Measurements from ENCODE around the gene ZNF526.
A peak's percentile ranks its signal among the peaks of the same experiment; 100 is the strongest.

Gene ZNF526

GRCh38 chr19:42185277-42185676 lies 34.8 kb upstream of the ZNF526 start:
- H3K27ac Mint-ChIP-seq, result peak overlapping the region; percentile 38
- H3K4me1 Mint-ChIP-seq (ENCODE audit: low read depth), result peaks cover 30% of the 10 kb centered on the region
- H3K4me3 Mint-ChIP-seq, result no peak overlapping the region

GRCh38 chr19:42188665-42189064 lies 31.4 kb upstream of the ZNF526 start:
- peaks cover 47% of the 10 kb centered on the region for H3K4me1 Mint-ChIP-seq (ENCODE audit: low read depth)
- peaks cover 3% of the 10 kb centered on the region for H3K36me3 Mint-ChIP-seq (ENCODE audit: low read depth)
- no peaks in the 10 kb centered on the region for H3K27me3 Mint-ChIP-seq
- no peak overlapping the region for H3K4me3 Mint-ChIP-seq
- no peak for DNase-seq
- peaks cover 4% of the 10 kb centered on the region for H3K9me3 Mint-ChIP-seq
- H3K27ac Mint-ChIP-seq, result no peak overlapping the region

More at GRCh38 chr19:42185277-42185676, 34.8 kb upstream of the ZNF526 start:
- Mint-ChIP-seq H3K36me3 (ENCODE audit: low read depth) (no peaks in the 10 kb centered on the region), H3K9me3 (no peaks in the 10 kb centered on the region), H3K27me3 (no peaks in the 10 kb centered on the region)
- DNase-seq, result no peak

DNA sequence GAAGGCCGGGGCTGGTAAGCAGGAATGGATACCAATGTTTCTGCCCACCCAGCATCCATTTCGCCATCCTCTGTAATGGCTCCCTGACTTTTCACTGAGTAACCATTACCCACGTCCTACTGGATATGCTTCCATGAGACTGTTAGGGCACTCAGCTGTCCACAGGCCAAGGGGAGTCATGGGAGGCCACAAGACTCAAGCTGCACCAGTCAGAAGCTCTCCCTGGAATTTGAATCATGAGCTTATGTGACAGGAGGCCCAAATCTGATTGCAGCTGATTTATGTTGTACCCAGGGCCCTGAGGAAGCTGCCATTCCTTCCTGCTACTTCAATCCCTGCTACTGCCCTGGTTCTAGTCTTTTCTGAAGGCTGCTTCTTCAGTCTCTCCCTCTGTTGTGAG lies 31.0 kb upstream of the ZNF526 start:
- Mint-ChIP-seq H3K27me3 (no peaks in the 10 kb centered on the region), H3K27ac (no peak overlapping the region), H3K36me3 (ENCODE audit: low read depth) (peaks cover 6% of the 10 kb centered on the region), H3K9me3 (peaks cover 4% of the 10 kb centered on the region), H3K4me3 (no peak overlapping the region), H3K4me1 (ENCODE audit: low read depth) (peaks cover 48% of the 10 kb centered on the region)
- DNase-seq, result no peak

GRCh38 chr19:42191330-42191729 lies 28.8 kb upstream of the ZNF526 start:
- no peaks in the 10 kb centered on the region for H3K27me3 Mint-ChIP-seq
- peaks cover 4% of the 10 kb centered on the region for H3K9me3 Mint-ChIP-seq
- no peak overlapping the region for H3K4me3 Mint-ChIP-seq
- H3K36me3 Mint-ChIP-seq (ENCODE audit: low read depth), result peaks cover 11% of the 10 kb centered on the region
- DNase-seq, result no peak
- H3K4me1 Mint-ChIP-seq (ENCODE audit: low read depth), result peaks cover 38% of the 10 kb centered on the region
- peak overlapping the region; percentile 65 for H3K27ac Mint-ChIP-seq

- peaks cover 4% of the 10 kb centered on the region for H3K9me3 Mint-ChIP-seq
- no peaks in the 10 kb centered on the region for H3K27me3 Mint-ChIP-seq
- DNase-seq, result no peak
- H3K4me1 Mint-ChIP-seq (ENCODE audit: low read depth), result peaks cover 43% of the 10 kb centered on the region
- peaks cover 16% of the 10 kb centered on the region for H3K36me3 Mint-ChIP-seq (ENCODE audit: low read depth)
- no peak overlapping the region for H3K4me3 Mint-ChIP-seq
- H3K27ac Mint-ChIP-seq, result peak overlapping the region; percentile 65
Observed at GRCh38 chr19:42191855-42192254, 28.3 kb upstream of the ZNF526 start.

GRCh38 chr19:42193294-42193693 lies 26.8 kb upstream of the ZNF526 start:
- DNase-seq, result no peak
- Mint-ChIP-seq H3K27ac (no peak overlapping the region), H3K27me3 (no peaks in the 10 kb centered on the region), H3K9me3 (peaks cover 4% of the 10 kb centered on the region), H3K4me1 (ENCODE audit: low read depth) (peaks cover 47% of the 10 kb centered on the region), H3K36me3 (ENCODE audit: low read depth) (peaks cover 30% of the 10 kb centered on the region), H3K4me3 (no peak overlapping the region)

- no peaks in the 10 kb centered on the region for H3K27me3 Mint-ChIP-seq
- DNase-seq, result no peak
- H3K27ac Mint-ChIP-seq, result no peak overlapping the region
- peaks cover 50% of the 10 kb centered on the region for H3K4me1 Mint-ChIP-seq (ENCODE audit: low read depth)
- peaks cover 4% of the 10 kb centered on the region for H3K9me3 Mint-ChIP-seq
- H3K36me3 Mint-ChIP-seq (ENCODE audit: low read depth), result peaks cover 33% of the 10 kb centered on the region
- no peak overlapping the region for H3K4me3 Mint-ChIP-seq
Observed at GRCh38 chr19:42193706-42194105, 26.4 kb upstream of the ZNF526 start.

DNA sequence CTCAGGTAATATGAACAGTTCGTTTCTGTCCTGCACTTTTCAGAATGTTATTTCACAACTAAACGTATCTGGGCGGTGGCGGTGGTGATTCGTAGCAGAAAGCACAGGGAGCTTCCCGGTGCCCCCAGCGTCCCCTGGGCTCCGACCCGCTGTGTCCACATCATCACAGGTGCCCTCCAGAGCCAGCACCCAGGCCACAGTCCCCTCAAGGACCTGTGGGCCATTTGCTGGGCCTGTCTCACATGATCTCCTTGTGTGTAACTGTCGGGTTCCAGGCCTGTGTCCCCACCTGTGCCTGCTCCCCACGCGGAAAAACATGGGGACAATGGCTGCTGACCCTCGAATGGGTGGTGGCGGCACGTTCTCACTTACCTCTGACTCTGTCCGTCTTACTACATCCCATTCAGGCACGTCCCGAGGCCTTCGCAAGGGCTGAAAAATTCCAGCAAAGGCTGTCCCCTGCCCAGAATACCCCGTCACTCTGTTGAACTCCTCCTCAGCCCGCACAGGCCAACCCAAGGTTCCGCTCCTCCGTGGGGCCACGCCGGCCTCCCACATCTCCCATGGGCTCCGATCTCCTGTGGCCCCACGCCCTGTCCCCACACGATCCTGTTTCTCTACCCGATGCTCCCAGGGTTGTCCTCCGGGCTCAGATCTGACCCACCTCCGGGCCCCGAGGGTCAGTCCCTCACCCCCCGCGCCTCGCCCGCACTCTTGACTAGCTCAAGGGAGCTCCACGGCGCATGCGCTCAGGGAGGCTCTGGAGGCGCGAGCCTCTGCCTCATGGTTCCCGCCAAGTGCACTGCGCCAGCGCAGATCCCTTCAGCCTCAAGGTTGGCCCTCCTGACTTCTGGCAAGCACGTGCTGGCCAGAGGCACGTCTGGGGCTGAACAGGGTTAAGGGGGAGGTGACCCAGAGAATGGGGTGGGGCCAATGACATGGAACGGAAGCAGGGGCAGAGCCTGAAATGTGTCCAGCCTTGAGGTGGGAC lies 23.8 kb upstream of the ZNF526 start:
- H3K4me3 Mint-ChIP-seq, result no peak overlapping the region
- H3K27me3 Mint-ChIP-seq, result no peaks in the 10 kb centered on the region
- peaks cover 68% of the 10 kb centered on the region for H3K4me1 Mint-ChIP-seq (ENCODE audit: low read depth)
- H3K9me3 Mint-ChIP-seq, result peaks cover 4% of the 10 kb centered on the region
- peaks cover 58% of the 10 kb centered on the region for H3K36me3 Mint-ChIP-seq (ENCODE audit: low read depth)
- H3K27ac Mint-ChIP-seq, result no peak overlapping the region
- DNase-seq, result no peak

- H3K36me3 Mint-ChIP-seq (ENCODE audit: low read depth), result peaks cover 69% of the 10 kb centered on the region
- H3K27me3 Mint-ChIP-seq, result no peaks in the 10 kb centered on the region
- peaks cover 4% of the 10 kb centered on the region for H3K9me3 Mint-ChIP-seq
- DNase-seq, result no peak
- H3K4me3 Mint-ChIP-seq, result no peak overlapping the region
- H3K27ac Mint-ChIP-seq, result peak overlapping the region; percentile 50
- H3K4me1 Mint-ChIP-seq (ENCODE audit: low read depth), result peaks cover 68% of the 10 kb centered on the region
Observed at GRCh38 chr19:42197375-42197817, 22.7 kb upstream of the ZNF526 start.

GRCh38 chr19:42198676-42199439 lies 21.3 kb upstream of the ZNF526 start:
- H3K27me3 Mint-ChIP-seq, result no peaks in the 10 kb centered on the region
- H3K4me3 Mint-ChIP-seq, result peak overlapping the region; percentile 74
- H3K9me3 Mint-ChIP-seq, result no peaks in the 10 kb centered on the region
- H3K27ac Mint-ChIP-seq, result peak overlapping the region; percentile 96
- peak; percentile 68 for DNase-seq
- peaks cover 77% of the 10 kb centered on the region for H3K4me1 Mint-ChIP-seq (ENCODE audit: low read depth)
- H3K36me3 Mint-ChIP-seq (ENCODE audit: low read depth), result peaks cover 78% of the 10 kb centered on the region

DNA sequence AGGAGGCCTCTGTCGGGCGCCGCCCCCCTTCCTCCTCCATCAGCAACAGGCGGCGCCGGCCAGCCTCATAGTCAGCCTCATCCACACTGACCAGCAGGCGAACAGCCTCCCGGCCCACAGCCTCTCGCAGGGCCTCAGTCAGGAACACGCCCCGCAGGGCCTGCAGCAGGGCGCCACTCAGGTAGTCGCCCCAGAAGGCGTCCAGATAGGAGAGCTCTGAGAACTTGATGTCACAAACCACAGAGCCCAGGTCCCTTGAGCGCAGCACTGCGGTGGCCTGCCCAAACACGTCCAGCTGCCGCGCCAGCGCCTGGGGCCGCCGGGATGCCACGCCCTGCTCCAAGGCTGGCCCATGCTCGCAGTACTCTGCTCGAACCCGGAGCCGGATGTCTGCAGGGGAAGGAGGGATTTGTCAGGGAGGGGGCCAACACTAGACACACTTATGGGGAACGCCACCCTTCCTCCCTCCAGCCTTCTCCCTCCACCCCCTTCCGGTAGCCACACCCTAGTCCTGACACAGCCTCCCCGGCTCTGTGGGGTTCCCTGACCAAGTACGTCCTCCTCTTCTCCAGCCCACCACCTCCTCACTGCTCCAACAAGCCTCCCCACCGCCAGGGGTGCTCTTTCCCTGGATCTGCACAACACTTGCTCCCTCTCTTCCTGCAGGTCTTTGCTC lies 20.5 kb upstream of the ZNF526 start:
- Mint-ChIP-seq H3K9me3 (no peaks in the 10 kb centered on the region), H3K36me3 (ENCODE audit: low read depth) (peaks cover 85% of the 10 kb centered on the region), H3K27ac (peak overlapping the region; percentile 96), H3K4me3 (peak overlapping the region; percentile 74), H3K4me1 (ENCODE audit: low read depth) (peaks cover 82% of the 10 kb centered on the region), H3K27me3 (no peaks in the 10 kb centered on the region)
- peak; percentile 64 for DNase-seq

DNA sequence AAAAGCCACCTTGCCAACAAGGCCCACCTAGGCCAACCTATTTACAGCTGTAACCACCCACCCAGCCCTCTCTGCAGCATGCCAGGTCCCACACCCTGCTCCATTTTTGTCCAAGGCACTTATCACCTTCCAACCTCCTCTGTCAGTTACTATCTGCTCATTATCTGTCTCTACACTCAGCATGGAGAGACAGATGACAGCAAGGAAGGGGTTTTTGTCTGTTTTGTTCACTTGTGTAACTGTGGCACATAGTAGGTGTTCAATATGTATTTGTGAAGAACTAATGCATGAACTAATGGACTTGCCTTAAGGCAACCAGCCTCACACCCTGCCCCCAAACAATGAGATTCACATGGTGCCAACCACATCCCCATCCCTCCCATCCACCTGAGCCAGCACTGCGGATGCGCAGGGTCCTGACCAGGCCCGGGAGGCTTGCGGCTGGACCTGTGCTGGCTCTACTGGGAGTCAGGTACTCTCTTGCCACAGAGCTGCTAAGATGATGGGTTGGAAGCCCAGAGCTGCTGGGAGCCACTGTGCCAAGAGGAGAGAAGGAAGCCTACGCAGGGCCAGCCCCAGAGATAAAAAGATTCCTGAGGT lies 19.9 kb upstream of the ZNF526 start:
- Mint-ChIP-seq H3K9me3 (no peaks in the 10 kb centered on the region), H3K4me3 (peak overlapping the region; percentile 74), H3K36me3 (ENCODE audit: low read depth) (peaks cover 91% of the 10 kb centered on the region), H3K27me3 (no peaks in the 10 kb centered on the region), H3K27ac (peak overlapping the region; percentile 96), H3K4me1 (ENCODE audit: low read depth) (peaks cover 88% of the 10 kb centered on the region)
- DNase-seq, result no peak

GRCh38 chr19:42201489-42202289 lies 18.4 kb upstream of the ZNF526 start:
- Mint-ChIP-seq H3K36me3 (ENCODE audit: low read depth) (peaks cover 94% of the 10 kb centered on the region), H3K4me3 (peak overlapping the region; percentile 62), H3K9me3 (no peaks in the 10 kb centered on the region), H3K27me3 (no peaks in the 10 kb centered on the region), H3K4me1 (ENCODE audit: low read depth) (peaks cover 86% of the 10 kb centered on the region), H3K27ac (peak overlapping the region; percentile 96)
- peak; percentile 51 for DNase-seq
